IMR-90 (cell line): ENCODE results near the gene MUC6. TPM values are rescaled to one million over a fixed set of nuclear protein-coding genes. Genes with fewer than 3 reads are reported as not detected.

Experiments used
- ATAC-seq: fragments of 200-7000 bp; cut with Tn5 transposase; 2 replicates; pipeline ENCODE4 v1.9.1; 2020; ENCODE audit warnings: low read depth, mild to moderate bottlenecking, moderate library complexity
- BruUV-seq: library from RNA; stranded (reverse); fragments of 400-500 nt; replicated peaks from 2 replicates; lab custom pipeline; 2021; lab: Mats Ljungman, UMichigan
- CTCF ChIA-PET: fragments of 300-600 bp; formaldehyde crosslinking; extraction: SDS; loops from one replicate; lab custom pipeline; 2021; ENCODE audit warnings: antibody characterized with exemption; lab: Yijun Ruan, JAX
- POLR2A ChIA-PET: fragments of 300-600 bp; sonication (Branson Sonifier 250); formaldehyde crosslinking; loops from one replicate; lab custom pipeline; 2022; ENCODE audit warnings: antibody characterized with exemption; ENCODE audit not compliant: unreplicated experiment; lab: Charles Lee
- DNase-seq: peaks from one replicate; pipeline ENCODE4 v3.0.0; 2013
- H2AFZ ChIP-seq: replicated peaks from 2 replicates; pipeline ENCODE3; 2013; ENCODE audit warnings: low read length, mild to moderate bottlenecking; ENCODE audit not compliant: poor library complexity
- H2AK5ac ChIP-seq: 2 replicates; pipeline ENCODE4 v1.6.1; 2013; ENCODE audit warnings: low read depth, low read length, inconsistent platforms
- H2AK9ac ChIP-seq: replicated peaks from 2 replicates; pipeline ENCODE3; 2013; ENCODE audit warnings: mild to moderate bottlenecking, low read depth, low read length, moderate library complexity; ENCODE audit not compliant: poor library complexity
- H2BK120ac ChIP-seq: 2 replicates; pipeline ENCODE4 v1.6.1; 2013; ENCODE audit warnings: low read depth, low read length, inconsistent platforms
- H2BK15ac ChIP-seq: 3 replicates; pipeline ENCODE4 v1.6.1; 2013; ENCODE audit warnings: low read depth, low read length, inconsistent platforms
- H2BK20ac ChIP-seq: 2 replicates; pipeline ENCODE4 v1.6.1; 2013; ENCODE audit warnings: low read depth, mild to moderate bottlenecking, inconsistent platforms, low read length, moderate library complexity
- H2BK5ac ChIP-seq: 2 replicates; pipeline ENCODE4 v1.6.1; 2013; ENCODE audit warnings: mild to moderate bottlenecking, low read depth, low read length, inconsistent platforms; ENCODE audit not compliant: poor library complexity, severe bottlenecking
- H3K14ac ChIP-seq: replicated peaks from 2 replicates; pipeline ENCODE4 v1.6.1; 2013; ENCODE audit warnings: low read depth, low read length, inconsistent platforms
- H3K18ac ChIP-seq: 2 replicates; pipeline ENCODE4 v1.6.1; 2013; ENCODE audit warnings: low read depth, low read length, control low read depth
- H3K23ac ChIP-seq: 2 replicates; pipeline ENCODE4 v1.6.1; 2013; ENCODE audit warnings: low read depth, low read length, inconsistent platforms
- H3K27ac ChIP-seq: 2 replicates; pipeline ENCODE4 v1.5.1; 2013; ENCODE audit warnings: mild to moderate bottlenecking, control low read depth, low read length; ENCODE audit not compliant: insufficient read depth
- H3K27me3 ChIP-seq: 2 replicates; pipeline ENCODE4 v1.6.1; 2013; ENCODE audit warnings: low read length; ENCODE audit not compliant: control insufficient read depth, insufficient read depth
- H3K36me3 ChIP-seq: 2 replicates; pipeline ENCODE4 v1.6.1; 2013; ENCODE audit warnings: low read length, mixed read lengths; ENCODE audit not compliant: control insufficient read depth, insufficient read depth
- H3K4ac ChIP-seq: 2 replicates; pipeline ENCODE4 v1.6.1; 2013; ENCODE audit warnings: low read depth, low read length, inconsistent platforms
- H3K4me1 ChIP-seq: 2 replicates; pipeline ENCODE4 v1.6.1; 2013; ENCODE audit warnings: low read length, mixed read lengths; ENCODE audit not compliant: control insufficient read depth, insufficient read depth
- H3K4me2 ChIP-seq: 2 replicates; pipeline ENCODE4 v1.6.1; 2013; ENCODE audit warnings: low read depth, mild to moderate bottlenecking, control low read depth, low read length, moderate library complexity
- H3K4me3 ChIP-seq: 2 replicates; pipeline ENCODE4 v1.5.1; 2013; ENCODE audit warnings: low read depth, mild to moderate bottlenecking, control low read depth, low read length, moderate library complexity; ENCODE audit not compliant: insufficient read depth
- H3K56ac ChIP-seq: 2 replicates; pipeline ENCODE4 v1.6.1; 2013; ENCODE audit warnings: low read length, inconsistent platforms; ENCODE audit not compliant: insufficient read depth; ENCODE audit errors: extremely low read depth
- H3K79me1 ChIP-seq, 2 experiments: 2 replicates each; pipeline ENCODE4 v1.6.1; 2013; ENCODE audit warnings: low read length in 2 of 2, inconsistent platforms in 1 of 2, low read depth in 1 of 2
- H3K9ac ChIP-seq: 2 replicates; pipeline ENCODE4 v1.6.1; 2013; ENCODE audit warnings: low read depth, low read length, control low read depth
- H3K9me1 ChIP-seq: 2 replicates; pipeline ENCODE4 v1.6.1; 2013; ENCODE audit warnings: low read length, inconsistent platforms; ENCODE audit not compliant: insufficient read depth
- H3K9me3 ChIP-seq: 2 replicates; pipeline ENCODE4 v1.6.1; 2013; ENCODE audit warnings: low read length; ENCODE audit not compliant: control insufficient read depth, insufficient read depth
- H4K20me1 ChIP-seq: 2 replicates; pipeline ENCODE4 v1.6.1; 2013; ENCODE audit warnings: low read length, inconsistent platforms; ENCODE audit not compliant: insufficient read depth
- H4K5ac ChIP-seq: 2 replicates; pipeline ENCODE4 v1.6.1; 2013; ENCODE audit warnings: mild to moderate bottlenecking, low read depth, low read length, control low read depth
- H4K8ac ChIP-seq, 2 experiments: 2 replicates each; pipeline ENCODE4 v1.6.1; 2013; ENCODE audit warnings: low read depth in 2 of 2, low read length in 2 of 2, control low read depth in 1 of 2, inconsistent platforms in 1 of 2
- H4K91ac ChIP-seq: 2 replicates; pipeline ENCODE4 v1.6.1; 2013; ENCODE audit warnings: low read depth, low read length, inconsistent platforms; ENCODE audit not compliant: insufficient read depth
- MAFK ChIP-seq: IDR thresholded peaks from 2 replicates; pipeline ENCODE4 v1.6.1; 2012; ENCODE audit warnings: low read depth, low read length, improper control_type of control experiment
- MXI1 ChIP-seq: IDR thresholded peaks from 2 replicates; pipeline ENCODE4 v1.6.1; 2012; ENCODE audit warnings: low read depth, mild to moderate bottlenecking, low read length, moderate library complexity, borderline replicate concordance
- NFE2L2 ChIP-seq: fragments of 150-350 bp; IDR thresholded peaks from 2 replicates; pipeline ENCODE4 v1.6.1; 2016; ENCODE audit warnings: low read depth, mild to moderate bottlenecking, low read length
- RAD21 ChIP-seq: IDR thresholded peaks from 2 replicates; pipeline ENCODE4 v1.6.1; 2012; ENCODE audit warnings: low read length, improper control_type of control experiment
- RCOR1 ChIP-seq: IDR thresholded peaks from 2 replicates; pipeline ENCODE4 v1.6.1; 2012; ENCODE audit warnings: mild to moderate bottlenecking, low read length, improper control_type of control experiment; ENCODE audit not compliant: insufficient replicate concordance
- SMC3 ChIP-seq: fragments of 150-350 bp; IDR thresholded peaks from 2 replicates; pipeline ENCODE4 v1.6.1; 2016; ENCODE audit warnings: low read depth, mild to moderate bottlenecking, antibody characterized with exemption, low read length, moderate library complexity
- WGBS, 2 experiments: methylation state at CpG; one replicate each; pipeline versions ENCODE4 v1.1.5 to v1.1.7; 2013; ENCODE audit warnings: missing lambda C conversion rate in 2 of 2; ENCODE audit not compliant: insufficient read length in 1 of 2; ENCODE audit errors: extremely low coverage in 2 of 2; 5-methylcytosine and 5-hydroxymethylcytosine counted together
- dilution Hi-C: fragments of 300-500 bp; cut with HindIII; formaldehyde crosslinking; loops from one replicate; pipeline ENCODE4 v1.14.3; 2018; ENCODE audit warnings: low sequenced_read_pairs; ENCODE audit not compliant: unreplicated experiment
- in situ Hi-C: fragments of 300-500 bp; cut with MboI; formaldehyde crosslinking; loops from 3 replicates; pipeline ENCODE4 v1.14.3; 2019; ENCODE audit warnings: low sequenced_read_pairs, inconsistent platforms, mixed read lengths
- intact Hi-C: fragments of 100-400 bp; cut with micrococcal nuclease; formaldehyde crosslinking; loops from 2 replicates; pipeline ENCODE4 v1.10.0; 2022
- polyA plus RNA-seq, 3 experiments: library from polyadenylated mRNA; depleted of rRNA; stranded (reverse); fragments of >200 nt; gene quantifications; 2 replicates each; pipeline ENCODE4 v1.2.3, GENCODE V29; 2012; ENCODE audit warnings: low replicate concordance in 1 of 3
- total RNA-seq: library from RNA; depleted of rRNA; stranded (reverse); fragments of >200 nt; gene quantifications from 2 replicates; pipeline ENCODE4 v1.2.3, GENCODE V29; 2012
- TF ChIP-seq, protein P1 (sequence below): fragments of 150-350 bp; IDR thresholded peaks from 2 replicates; pipeline ENCODE4 v1.6.1; 2016; ENCODE audit warnings: low read depth, mild to moderate bottlenecking, low read length, moderate library complexity, borderline replicate concordance

MUC6 gene
- total and polyA plus RNA-seq, 2 of the 4 experiments (the other 2 are of a cell fraction) = not detected

DNA sequence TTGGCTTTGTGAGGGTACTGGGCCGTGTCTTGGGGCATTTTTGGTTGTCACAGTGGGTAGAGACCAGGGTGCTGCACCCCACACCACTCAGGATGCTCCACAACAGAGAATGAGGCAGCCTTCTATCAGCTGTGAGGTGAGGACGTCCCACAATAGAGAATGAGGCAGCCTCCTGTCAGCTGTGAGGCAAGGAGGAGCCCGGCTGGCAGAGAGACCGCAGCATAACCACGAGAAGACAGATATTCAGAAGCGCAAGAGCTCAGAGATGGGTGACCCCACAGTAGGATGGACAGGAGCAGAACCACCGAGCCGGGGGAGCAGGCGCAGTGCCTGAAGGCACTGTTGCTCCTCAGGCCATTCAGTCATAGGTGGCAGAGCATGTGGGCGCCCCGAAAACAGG is 63.3 kb downstream of the MUC6 start:
- H2AK9ac ChIP-seq = no peak overlapping the region
- H3K4ac ChIP-seq = no peak overlapping the region
- dilution Hi-C loops (no loop called here), intact Hi-C loops (no loop called here), in situ Hi-C loops (no loop called here)
- H3K14ac ChIP-seq = no peak overlapping the region
- no peaks in the 10 kb centered on the region for H3K27me3 ChIP-seq
- no peak overlapping the region for H3K9ac ChIP-seq
- H2BK120ac ChIP-seq = no peak overlapping the region
- H2AFZ ChIP-seq = no peak overlapping the region
- DNase-seq = no peak
- no TSS peak for BruUV-seq
- no peak overlapping the region for H4K5ac ChIP-seq
- H4K20me1 ChIP-seq = peaks cover 50% of the 10 kb centered on the region
- H2BK15ac ChIP-seq = no peak overlapping the region
- no peak for ATAC-seq
- no peaks in the 10 kb centered on the region; the same call in 1 of the 2 replicates for H3K9me1 ChIP-seq
- H3K27ac ChIP-seq = no peak overlapping the region
- peaks cover 19 to 59% of the 10 kb centered on the region in 2 experiments for H3K79me1 ChIP-seq
- no peak overlapping the region for H3K18ac ChIP-seq
- no peak overlapping the region for H3K23ac ChIP-seq
- no peak overlapping the region for H3K4me2 ChIP-seq
- H3K4me3 ChIP-seq = no peak overlapping the region
- ChIA-PET POLR2A (no interaction called here), CTCF (no interaction called here)
- H2BK20ac ChIP-seq = no peak overlapping the region
- no peak overlapping the region for H2BK5ac ChIP-seq
- H4K8ac ChIP-seq = no peak overlapping the region
- TF ChIP-seq RCOR1 = no peak
- TF ChIP-seq RAD21 = no peak
- TF ChIP-seq MAFK = no peak
- no peak for TF ChIP-seq MXI1
- TF ChIP-seq, protein P1, sequence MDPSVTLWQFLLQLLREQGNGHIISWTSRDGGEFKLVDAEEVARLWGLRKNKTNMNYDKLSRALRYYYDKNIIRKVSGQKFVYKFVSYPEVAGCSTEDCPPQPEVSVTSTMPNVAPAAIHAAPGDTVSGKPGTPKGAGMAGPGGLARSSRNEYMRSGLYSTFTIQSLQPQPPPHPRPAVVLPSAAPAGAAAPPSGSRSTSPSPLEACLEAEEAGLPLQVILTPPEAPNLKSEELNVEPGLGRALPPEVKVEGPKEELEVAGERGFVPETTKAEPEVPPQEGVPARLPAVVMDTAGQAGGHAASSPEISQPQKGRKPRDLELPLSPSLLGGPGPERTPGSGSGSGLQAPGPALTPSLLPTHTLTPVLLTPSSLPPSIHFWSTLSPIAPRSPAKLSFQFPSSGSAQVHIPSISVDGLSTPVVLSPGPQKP = no peak
- TF ChIP-seq NFE2L2 = no peak
- TF ChIP-seq SMC3 = no peak
- peaks cover 54% of the 10 kb centered on the region for H3K36me3 ChIP-seq
- no peak overlapping the region for H3K56ac ChIP-seq
- H3K9me3 ChIP-seq = no peaks in the 10 kb centered on the region
- WGBS, 2 experiments = 91% methylated on average over 8 of the region's 11 CpGs; no CpG with 5 or more reads in 1 of the 2 experiments
- H4K91ac ChIP-seq = no peak overlapping the region
- H2AK5ac ChIP-seq = no peak overlapping the region
- no peaks in the 10 kb centered on the region for H3K4me1 ChIP-seq
